Smooth muscle cell (in vitro differentiated cells): ENCODE data around the gene ZNF341. TPM values are rescaled to one million over a fixed set of nuclear protein-coding genes. Genes with fewer than 3 reads are reported as not detected.
A peak's percentile ranks its signal among the peaks of the same experiment; 100 is the strongest.
"Not testable (repeated sequence)": the region's sequence is repeated elsewhere in the genome, so short reads cannot be mapped to it uniquely, and the experiment has no call there.

ENCODE experiments used
- DNase-seq: peaks from one replicate; lab custom pipeline; 2025; ENCODE audit not compliant: unreplicated experiment; lab: John Stamatoyannopoulos, UW
- H2AFZ ChIP-seq: fragments of 200-600 bp; sonication (generic); 2 replicates; pipeline ENCODE4 v1.6.0; 2016; ENCODE audit warnings: antibody characterized with exemption, low read depth, mild to moderate bottlenecking
- H3F3A ChIP-seq: fragments of 200-600 bp; sonication (generic); 2 replicates; pipeline ENCODE4 v1.6.0; 2017; ENCODE audit warnings: antibody characterized with exemption, low read depth
- H3K27ac ChIP-seq: fragments of 200-600 bp; sonication (generic); 2 replicates; pipeline ENCODE4 v1.5.1; 2016; ENCODE audit warnings: low read depth, mild to moderate bottlenecking
- H3K27me3 ChIP-seq: fragments of 200-600 bp; sonication (generic); 2 replicates; pipeline ENCODE4 v1.6.1; 2016; ENCODE audit warnings: low read depth, mild to moderate bottlenecking
- H3K36me3 ChIP-seq: fragments of 200-600 bp; sonication (generic); 2 replicates; pipeline ENCODE4 v1.5.1; 2016; ENCODE audit warnings: low read depth
- H3K4me1 ChIP-seq: fragments of 200-600 bp; sonication (generic); 2 replicates; pipeline ENCODE4 v1.5.1; 2016; ENCODE audit warnings: low read depth
- H3K4me2 ChIP-seq: fragments of 200-600 bp; sonication (generic); 2 replicates; pipeline ENCODE4 v1.6.0; 2016; ENCODE audit warnings: mild to moderate bottlenecking
- H3K4me3 ChIP-seq: fragments of 200-600 bp; sonication (generic); 2 replicates; pipeline ENCODE4 v1.5.1; 2016; ENCODE audit warnings: mild to moderate bottlenecking
- H3K79me2 ChIP-seq: fragments of 200-600 bp; sonication (generic); 2 replicates; pipeline ENCODE4 v1.6.0; 2016; ENCODE audit warnings: low read depth, mild to moderate bottlenecking
- H3K9ac ChIP-seq: fragments of 200-600 bp; sonication (generic); 2 replicates; pipeline ENCODE4 v1.6.0; 2016; ENCODE audit warnings: low read depth
- H3K9me3 ChIP-seq: fragments of 200-600 bp; sonication (generic); replicated peaks from 2 replicates; pipeline ENCODE4 v1.5.1; 2016; ENCODE audit warnings: low read depth
- H4K20me1 ChIP-seq: fragments of 200-600 bp; sonication (generic); 2 replicates; pipeline ENCODE4 v1.6.0; 2016; ENCODE audit warnings: low read depth
- WGBS: methylation state at CpG from one replicate; pipeline ENCODE4 v1.1.7; 2016; ENCODE audit warnings: low lambda C conversion rate; 5-methylcytosine and 5-hydroxymethylcytosine counted together
- polyA plus RNA-seq: library from polyadenylated mRNA; unstranded; fragments of >200 nt; fragmentation: Nextera tagmentation; extraction: Ambion mirVana; gene quantifications from 2 replicates; pipeline ENCODE4 v1.2.1, GENCODE V29; 2016
- total RNA-seq: library from RNA; depleted of rRNA; stranded (reverse); fragments of >200 nt; gene quantifications from 2 replicates; pipeline ENCODE4 v1.2.3, GENCODE V29; 2014
- TF ChIP-seq, protein P1 (sequence below): fragments of 200-600 bp; sonication (generic); IDR thresholded peaks from 2 replicates; pipeline ENCODE4 v1.5.1; 2017; ENCODE audit warnings: borderline replicate concordance, mild to moderate bottlenecking, antibody characterized with exemption; ENCODE audit not compliant: insufficient read depth, poor library complexity, severe bottlenecking

ZNF341 gene
- total and polyA plus RNA-seq, 2 experiments from 2014 or later: 1.2 to 2.0 TPM

DNA sequence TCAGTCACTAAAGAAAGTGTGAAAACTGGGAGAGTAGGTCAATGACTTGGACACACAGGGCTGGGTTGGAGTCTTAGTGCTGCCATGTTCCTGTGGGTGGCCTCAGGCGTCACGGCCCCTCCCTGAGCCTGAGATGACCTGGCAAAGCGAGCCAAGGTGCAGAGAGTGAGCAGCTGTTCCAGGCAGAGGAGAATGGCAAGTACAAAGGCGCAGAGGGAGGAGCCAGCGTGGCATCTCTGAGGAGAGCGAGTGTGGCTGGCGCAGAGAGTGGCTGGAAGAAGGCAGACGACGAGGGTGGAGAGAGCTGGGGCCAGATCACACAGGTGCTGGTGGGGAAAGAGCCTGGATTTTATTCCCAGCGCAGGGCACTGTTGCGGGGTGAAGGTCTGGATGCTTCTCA, 58.8 kb downstream of the ZNF341 start:
- H3K79me2 ChIP-seq: no peaks in the 10 kb centered on the region
- H3K9ac ChIP-seq: no peak overlapping the region
- H3K27ac ChIP-seq: no peak overlapping the region
- no peak overlapping the region for H3K4me3 ChIP-seq
- H3K4me1 ChIP-seq: no peaks in the 10 kb centered on the region
- no peak overlapping the region for H3K4me2 ChIP-seq
- no peak overlapping the region for H2AFZ ChIP-seq
- no peaks in the 10 kb centered on the region for H3K9me3 ChIP-seq
- H3K36me3 ChIP-seq: no peaks in the 10 kb centered on the region
- TF ChIP-seq, protein P1, sequence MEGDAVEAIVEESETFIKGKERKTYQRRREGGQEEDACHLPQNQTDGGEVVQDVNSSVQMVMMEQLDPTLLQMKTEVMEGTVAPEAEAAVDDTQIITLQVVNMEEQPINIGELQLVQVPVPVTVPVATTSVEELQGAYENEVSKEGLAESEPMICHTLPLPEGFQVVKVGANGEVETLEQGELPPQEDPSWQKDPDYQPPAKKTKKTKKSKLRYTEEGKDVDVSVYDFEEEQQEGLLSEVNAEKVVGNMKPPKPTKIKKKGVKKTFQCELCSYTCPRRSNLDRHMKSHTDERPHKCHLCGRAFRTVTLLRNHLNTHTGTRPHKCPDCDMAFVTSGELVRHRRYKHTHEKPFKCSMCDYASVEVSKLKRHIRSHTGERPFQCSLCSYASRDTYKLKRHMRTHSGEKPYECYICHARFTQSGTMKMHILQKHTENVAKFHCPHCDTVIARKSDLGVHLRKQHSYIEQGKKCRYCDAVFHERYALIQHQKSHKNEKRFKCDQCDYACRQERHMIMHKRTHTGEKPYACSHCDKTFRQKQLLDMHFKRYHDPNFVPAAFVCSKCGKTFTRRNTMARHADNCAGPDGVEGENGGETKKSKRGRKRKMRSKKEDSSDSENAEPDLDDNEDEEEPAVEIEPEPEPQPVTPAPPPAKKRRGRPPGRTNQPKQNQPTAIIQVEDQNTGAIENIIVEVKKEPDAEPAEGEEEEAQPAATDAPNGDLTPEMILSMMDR: no peak
- H3K27me3 ChIP-seq: no peaks in the 10 kb centered on the region
- no peak for DNase-seq
- H3F3A ChIP-seq: peaks cover 24% of the 10 kb centered on the region
- WGBS: 97% methylated on average over 11 of the region's 11 CpGs
- peaks cover 3% of the 10 kb centered on the region for H4K20me1 ChIP-seq

DNA sequence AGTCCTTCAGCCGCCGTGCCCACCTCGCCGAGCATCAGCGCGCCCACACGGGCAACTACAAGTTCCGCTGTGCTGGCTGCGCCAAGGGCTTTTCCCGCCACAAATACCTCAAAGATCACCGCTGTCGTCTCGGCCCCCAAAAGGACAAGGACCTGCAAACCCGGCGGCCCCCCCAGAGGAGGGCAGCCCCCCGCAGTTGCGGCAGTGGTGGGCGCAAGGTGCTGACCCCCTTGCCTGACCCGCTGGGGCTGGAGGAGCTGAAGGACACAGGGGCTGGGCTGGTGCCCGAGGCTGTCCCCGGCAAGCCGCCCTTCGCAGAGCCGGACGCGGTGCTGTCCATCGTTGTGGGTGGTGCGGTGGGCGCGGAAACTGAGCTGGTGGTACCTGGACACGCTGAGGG, 59.2 kb downstream of the ZNF341 start:
- no peaks in the 10 kb centered on the region for H3K27me3 ChIP-seq
- DNase-seq: no peak
- no peaks in the 10 kb centered on the region for H3K9me3 ChIP-seq
- TF ChIP-seq, protein P1: no peak
- no peak overlapping the region for H3K4me3 ChIP-seq
- no peak overlapping the region for H3K9ac ChIP-seq
- H3K4me2 ChIP-seq: no peak overlapping the region
- peaks cover 24% of the 10 kb centered on the region for H3F3A ChIP-seq
- no peaks in the 10 kb centered on the region for H3K4me1 ChIP-seq
- H3K27ac ChIP-seq: no peak overlapping the region
- no peaks in the 10 kb centered on the region for H3K79me2 ChIP-seq
- no peaks in the 10 kb centered on the region for H3K36me3 ChIP-seq
- no peak overlapping the region for H2AFZ ChIP-seq
- peaks cover 3% of the 10 kb centered on the region for H4K20me1 ChIP-seq
- 98% methylated on average over 29 of the region's 31 CpGs for WGBS

- no peak overlapping the region for H2AFZ ChIP-seq
- no peaks in the 10 kb centered on the region for H3K9me3 ChIP-seq
- TF ChIP-seq, protein P1: no peak
- DNase-seq: no peak
- H4K20me1 ChIP-seq: peaks cover 3% of the 10 kb centered on the region
- H3K36me3 ChIP-seq: no peaks in the 10 kb centered on the region
- H3K9ac ChIP-seq: no peak overlapping the region
- H3K79me2 ChIP-seq: no peaks in the 10 kb centered on the region
- peaks cover 24% of the 10 kb centered on the region for H3F3A ChIP-seq
- no peak overlapping the region for H3K4me2 ChIP-seq
- no peaks in the 10 kb centered on the region for H3K27me3 ChIP-seq
- no peak overlapping the region for H3K27ac ChIP-seq
- H3K4me3 ChIP-seq: no peak overlapping the region
- 94% methylated on average over 9 of the region's 9 CpGs for WGBS
- H3K4me1 ChIP-seq: no peaks in the 10 kb centered on the region
These were observed 59.7 kb downstream of the ZNF341 start for GRCh38 chr20:33791540-33791939.

DNA sequence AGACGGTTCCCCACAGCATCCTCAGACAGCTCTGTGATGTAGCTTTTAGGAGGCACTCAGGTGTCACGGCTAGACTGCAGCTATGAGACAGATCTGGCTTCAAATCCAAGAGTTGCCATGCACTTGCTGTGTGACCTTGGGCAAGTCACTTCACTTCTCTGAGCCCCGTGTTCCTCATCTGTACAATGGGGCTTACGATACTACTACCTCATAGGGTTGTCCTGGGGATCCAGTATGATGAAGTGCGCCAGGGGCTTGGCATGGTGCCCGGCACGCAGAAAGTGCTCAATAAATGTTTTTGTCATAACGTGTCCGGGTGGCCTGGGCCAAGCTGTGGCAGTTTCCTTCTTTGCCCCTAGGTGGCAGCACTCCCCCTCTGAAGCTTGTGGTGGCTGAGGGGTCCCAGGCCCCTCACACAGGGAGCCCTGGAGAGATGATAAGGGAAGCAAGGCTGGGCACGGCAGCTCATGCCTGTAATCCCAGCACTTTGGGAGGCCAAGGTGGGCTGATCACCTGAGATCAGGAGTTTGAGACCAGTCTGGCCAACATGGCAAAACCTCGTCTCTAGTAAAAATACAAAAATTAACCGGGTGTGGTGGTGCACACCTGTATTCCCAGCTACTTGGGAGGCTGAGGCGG, 60.3 kb downstream of the ZNF341 start:
- DNase-seq: no peak
- Histone ChIP-seq H3K27me3 (no peaks in the 10 kb centered on the region), H3F3A (peaks cover 24% of the 10 kb centered on the region), H3K4me3 (no peak overlapping the region), H3K9ac (no peak overlapping the region), H3K9me3 (no peaks in the 10 kb centered on the region), H2AFZ (no peak overlapping the region), H3K4me2 (no peak overlapping the region), H3K79me2 (no peaks in the 10 kb centered on the region), H3K36me3 (no peaks in the 10 kb centered on the region), H4K20me1 (peaks cover 3% of the 10 kb centered on the region), H3K27ac (no peak overlapping the region), H3K4me1 (no peaks in the 10 kb centered on the region)
- TF ChIP-seq, protein P1: peak; percentile 88
- 85% methylated on average over 13 of the region's 13 CpGs for WGBS

- not testable (repeated sequence) for H3K79me2 ChIP-seq, H3K27ac ChIP-seq, H4K20me1 ChIP-seq, H3K36me3 ChIP-seq, H2AFZ ChIP-seq, H3K9ac ChIP-seq, H3K4me2 ChIP-seq, H3K27me3 ChIP-seq, H3K9me3 ChIP-seq, H3K4me1 ChIP-seq, H3K4me3 ChIP-seq, DNase-seq
- 54% methylated on average over 3 of the region's 3 CpGs for WGBS
- peaks cover 24% of the 10 kb centered on the region for H3F3A ChIP-seq
These were observed 60.8 kb downstream of the ZNF341 start for GRCh38 chr20:33792598-33792989.
